H1 (cell line): ENCODE measurements around the gene ACER1. TPM values are rescaled to one million over a fixed set of nuclear protein-coding genes. Genes with fewer than 3 reads are reported as not detected.

Source experiments
- CTCF ChIA-PET: fragments of 300-600 bp; sonication (Branson Sonifier 250); formaldehyde crosslinking; loops from one replicate; lab custom pipeline; 2021; ENCODE audit not compliant: partially characterized antibody; lab: Charles Lee
- POLR2A ChIA-PET: fragments of 300-600 bp; sonication (Branson Sonifier 250); formaldehyde crosslinking; loops from one replicate; lab custom pipeline; 2021; ENCODE audit warnings: inconsistent platforms; ENCODE audit not compliant: partially characterized antibody; lab: Charles Lee
- DNase-seq, 2 experiments: peaks; one replicate each; pipeline versions ENCODE4 v3.0.0 to v3.0.0-alpha.2; 2010 to 2022; ENCODE audit warnings: low spot score in 2 of 2, low read depth in 1 of 2, mixed read lengths in 1 of 2
- FAIRE-seq: peaks from 2 replicates; lab custom pipeline; 2011; peaks lifted over from hg19 to GRCh38; lab: Jason Lieb, UNC
- H2AFZ ChIP-seq: 2 replicates; pipeline ENCODE4 v1.8.1; 2012; ENCODE audit warnings: low read length, inconsistent platforms
- H2AK5ac ChIP-seq: 2 replicates; pipeline ENCODE4 v1.6.1; 2013; ENCODE audit warnings: low read depth, low read length
- H2BK120ac ChIP-seq: replicated peaks from 2 replicates; pipeline ENCODE3; 2013; ENCODE audit warnings: low read depth, low read length, inconsistent platforms
- H2BK12ac ChIP-seq: 2 replicates; pipeline ENCODE4 v1.6.1; 2013; ENCODE audit warnings: low read depth, low read length
- H2BK15ac ChIP-seq: 2 replicates; pipeline ENCODE4 v1.6.1; 2013; ENCODE audit warnings: low read length
- H2BK20ac ChIP-seq: 2 replicates; pipeline ENCODE4 v1.6.1; 2013; ENCODE audit warnings: low read length
- H2BK5ac ChIP-seq: 2 replicates; pipeline ENCODE4 v1.6.1; 2013; ENCODE audit warnings: low read depth, low read length
- H3K14ac ChIP-seq: 2 replicates; pipeline ENCODE4 v1.6.1; 2013; ENCODE audit warnings: inconsistent platforms; ENCODE audit not compliant: insufficient read length
- H3K18ac ChIP-seq: 2 replicates; pipeline ENCODE4 v1.6.1; 2013; ENCODE audit warnings: low read length; ENCODE audit errors: extremely low read depth
- H3K23ac ChIP-seq: 2 replicates; pipeline ENCODE4 v1.6.1; 2013; ENCODE audit warnings: inconsistent platforms; ENCODE audit not compliant: insufficient read length
- H3K23me2 ChIP-seq: 2 replicates; pipeline ENCODE4 v1.6.1; 2013; ENCODE audit warnings: low read depth, low read length
- H3K27ac ChIP-seq: 2 replicates; pipeline ENCODE4 v1.6.1; 2011; ENCODE audit warnings: low read depth, low read length, inconsistent platforms
- H3K27me3 ChIP-seq, 4 experiments: replicated peaks in 1 of 4; 1 replicate in 1 of 4; 2 replicates in 3 of 4; pipeline versions ENCODE4 v1.6.1 to v1.8.1; 2011 to 2013; ENCODE audit warnings: low read length in 3 of 4, mild to moderate bottlenecking in 3 of 4, inconsistent platforms in 2 of 4, mixed read lengths in 2 of 4, moderate library complexity in 1 of 4; ENCODE audit not compliant: control insufficient read depth in 3 of 4, insufficient read depth in 3 of 4; ENCODE audit errors: extremely low read depth in 1 of 4
- H3K36me3 ChIP-seq, 4 experiments: 2 replicates each; pipeline versions ENCODE4 v1.6.1 to v1.8.1; 2011 to 2013; ENCODE audit warnings: mild to moderate bottlenecking in 4 of 4, low read length in 3 of 4, moderate library complexity in 2 of 4, control low read depth in 1 of 4, inconsistent platforms in 1 of 4; ENCODE audit not compliant: insufficient read depth in 4 of 4, control insufficient read depth in 2 of 4
- H3K4ac ChIP-seq: replicated peaks from 2 replicates; pipeline ENCODE3; 2013; ENCODE audit warnings: low read length, low read depth, mixed read lengths, inconsistent platforms; ENCODE audit not compliant: insufficient read length
- H3K4me1 ChIP-seq, 4 experiments: replicated peaks in 1 of 4; 1 replicate in 1 of 4; 2 replicates in 3 of 4; pipeline versions ENCODE4 v1.6.1 to v1.8.1; 2011 to 2013; ENCODE audit warnings: low read length in 3 of 4, inconsistent platforms in 2 of 4, mixed read lengths in 1 of 4; ENCODE audit not compliant: insufficient read depth in 4 of 4, control insufficient read depth in 3 of 4
- H3K4me2 ChIP-seq, 2 experiments: 2 replicates each; pipeline versions ENCODE4 v1.6.1 to v1.8.1; 2011 to 2013; ENCODE audit warnings: low read depth in 2 of 2, low read length in 2 of 2, control low read depth in 1 of 2, inconsistent platforms in 1 of 2, mild to moderate bottlenecking in 1 of 2; ENCODE audit not compliant: insufficient read depth in 1 of 2
- H3K4me3 ChIP-seq, 4 experiments: fragments of 200-600, 300-600 bp in 1 of 4; sonication (generic), shearing (Covaris generic), sonication (Bioruptor Twin) in 1 of 4; 2 replicates each; pipeline versions ENCODE4 v1.5.1 to v1.8.1; 2011 to 2016; ENCODE audit warnings: low read length in 4 of 4, low read depth in 3 of 4, control low read depth in 2 of 4, inconsistent platforms in 2 of 4, mild to moderate bottlenecking in 2 of 4, mixed read lengths in 1 of 4, moderate library complexity in 1 of 4; ENCODE audit not compliant: insufficient read depth in 2 of 4; ENCODE audit errors: extremely low read depth in 1 of 4
- H3K56ac ChIP-seq: replicated peaks from 2 replicates; pipeline ENCODE3; 2013; ENCODE audit warnings: low read depth, mild to moderate bottlenecking, mixed read lengths, low read length, inconsistent platforms; ENCODE audit not compliant: insufficient read length
- H3K79me1 ChIP-seq: 2 replicates; pipeline ENCODE4 v1.6.1; 2013; ENCODE audit warnings: low read depth, low read length, control low read depth
- H3K79me2 ChIP-seq, 2 experiments: 2 replicates each; pipeline versions ENCODE4 v1.6.1 to v1.8.1; 2012 to 2013; ENCODE audit warnings: low read length in 2 of 2, mild to moderate bottlenecking in 2 of 2, inconsistent platforms in 1 of 2; ENCODE audit not compliant: insufficient read depth in 2 of 2, control insufficient read depth in 1 of 2
- H3K9ac ChIP-seq, 4 experiments: replicated peaks in 1 of 4; 1 replicate in 1 of 4; 2 replicates in 3 of 4; pipeline versions ENCODE4 v1.6.1 to v1.8.1; 2011 to 2013; ENCODE audit warnings: low read depth in 3 of 4, low read length in 3 of 4, control low read depth in 2 of 4, mild to moderate bottlenecking in 2 of 4, moderate library complexity in 2 of 4, inconsistent platforms in 1 of 4; ENCODE audit errors: extremely low read depth in 1 of 4
- H3K9me3 ChIP-seq, 2 experiments: 2 replicates each; pipeline versions ENCODE4 v1.6.1 to v1.8.1; 2012 to 2013; ENCODE audit warnings: mild to moderate bottlenecking in 2 of 2, moderate library complexity in 2 of 2, control low read depth in 1 of 2, inconsistent platforms in 1 of 2, low read depth in 1 of 2, low read length in 1 of 2, mixed read lengths in 1 of 2; ENCODE audit not compliant: insufficient read depth in 2 of 2
- H4K20me1 ChIP-seq, 2 experiments: replicated peaks in 1 of 2; 2 replicates each; pipeline versions ENCODE3 to v1.8.1; 2011 to 2013; ENCODE audit warnings: inconsistent platforms in 2 of 2, low read length in 2 of 2, mild to moderate bottlenecking in 1 of 2; ENCODE audit not compliant: insufficient read depth in 2 of 2, control insufficient read depth in 1 of 2
- H4K5ac ChIP-seq: 2 replicates; pipeline ENCODE4 v1.6.1; 2013; ENCODE audit warnings: low read length, low read depth, mixed read lengths, inconsistent platforms; ENCODE audit not compliant: insufficient read length
- H4K8ac ChIP-seq: 2 replicates; pipeline ENCODE4 v1.8.0; 2013; ENCODE audit warnings: mild to moderate bottlenecking, moderate library complexity, low read length, inconsistent platforms; ENCODE audit not compliant: insufficient read depth; ENCODE audit errors: extremely low read depth
- H4K91ac ChIP-seq: replicated peaks from 2 replicates; pipeline ENCODE3; 2013; ENCODE audit warnings: low read length, mixed read lengths, inconsistent platforms; ENCODE audit not compliant: insufficient read length
- CREB1 ChIP-seq: IDR thresholded peaks from 2 replicates; pipeline ENCODE4 v1.6.1; 2012; ENCODE audit warnings: inconsistent platforms
- KDM4A ChIP-seq: IDR thresholded peaks from one replicate; pipeline ENCODE4 v1.7.1; 2012; ENCODE audit warnings: low read depth, mild to moderate bottlenecking, moderate library complexity, low read length, inconsistent platforms; ENCODE audit not compliant: severe bottlenecking
- TEAD4 ChIP-seq: IDR thresholded peaks from 2 replicates; pipeline ENCODE4 v1.6.1; 2012; ENCODE audit warnings: low read depth, low read length, inconsistent platforms, mixed read lengths
- ZNF274 ChIP-seq: IDR thresholded peaks from 2 replicates; pipeline ENCODE4 v1.7.0; 2012; ENCODE audit warnings: low read length, borderline replicate concordance; ENCODE audit errors: extremely low read depth
- WGBS, 2 experiments: shearing (Covaris generic) in 1 of 2; methylation state at CpG; one replicate each; pipeline versions ENCODE4 v1.1.6 to v1.1.7; 2013 to 2015; ENCODE audit warnings: low lambda C conversion rate in 2 of 2, mixed read lengths in 2 of 2, inconsistent platforms in 1 of 2, low coverage in 1 of 2, missing lambda C conversion rate in 1 of 2; ENCODE audit not compliant: insufficient replicate concordance in 2 of 2, insufficient coverage in 1 of 2, insufficient read length in 1 of 2; ENCODE audit errors: extremely low coverage in 1 of 2, missing lambda C conversion rate in 1 of 2; 5-methylcytosine and 5-hydroxymethylcytosine counted together
- polyA plus RNA-seq, 7 experiments: library from polyadenylated mRNA; depleted of rRNA in 3 of 7; stranded (reverse) in 5 of 7; unstranded in 2 of 7; fragments of >200 nt in 5 of 7; fragments of 200-250 nt in 2 of 7; gene quantifications; 1 replicate in 5 of 7; 2 replicates in 1 of 7; 4 replicates in 1 of 7; pipeline versions ENCODE4 v1.2.1 to v1.2.3, GENCODE V29; 2011 to 2013; ENCODE audit warnings: missing spikeins in 2 of 7, mixed read lengths in 2 of 7
- total RNA-seq: library from RNA; stranded (reverse); fragmentation: NEBNext Ultra II Directional; extraction: Animal tissue kit (Norgen Biotek cat#: 25700); gene quantifications from 2 replicates; pipeline ENCODE4 v1.2.1, GENCODE V29; 2021

Gene ACER1
- total and polyA plus RNA-seq, 2 of the 8 experiments (the other 6 are each of a cell fraction or from before 2014, with no cell fraction given), result 0.05 TPM; not detected in 1

- no peak overlapping the region for H4K91ac ChIP-seq
- TF ChIP-seq KDM4A (no peak), TEAD4 (no peak), ZNF274 (no peak), CREB1 (no peak)
- ChIA-PET CTCF (interaction anchor here (0.9 to 1.2 kb wide), 3 partner anchors 10 to 116 kb away, joined by 3 to 5 read pairs (median 4); no protein-coding TSS in a partner anchor), POLR2A (interaction anchor here (1.6 to 2.3 kb wide), 3 partner anchors 8 to 53 kb away, joined by 4 to 10 read pairs (median 5); partner anchors contain the start of genes ALKBH7 and PSPN)
- no peak overlapping the region for H3K18ac ChIP-seq
- H2AFZ ChIP-seq, result no peak overlapping the region
- H3K4me1 ChIP-seq, result peaks cover 0 to 2% (median 0%) of the 10 kb centered on the region in 4 experiments; a peak in 2 of 7 replicates
- WGBS, 2 experiments, result 89% methylated on average over 21 of the region's 21 CpGs; no CpG with 5 or more reads in 1 of the 2 experiments
- H3K4me2 ChIP-seq, result no peak overlapping the region
- no peak overlapping the region for H3K9ac ChIP-seq
- H3K9me3 ChIP-seq, result no peaks in the 10 kb centered on the region
- no peak overlapping the region for H2BK20ac ChIP-seq
- H2BK12ac ChIP-seq, result no peak overlapping the region
- H2BK5ac ChIP-seq, result no peak overlapping the region
- no peak overlapping the region for H3K4ac ChIP-seq
- no peak overlapping the region for H2BK15ac ChIP-seq
- no peak overlapping the region for H3K56ac ChIP-seq
- H4K8ac ChIP-seq, result no peak overlapping the region
- H3K23me2 ChIP-seq, result peaks cover 5% of the 10 kb centered on the region; the same call in 1 of the 2 replicates
- peaks cover 0 to 1% of the 10 kb centered on the region in 2 experiments for H4K20me1 ChIP-seq
- FAIRE-seq (no peak), DNase-seq (no peak)
- H3K27ac ChIP-seq, result no peak overlapping the region
- H3K79me1 ChIP-seq, result peaks cover 4% of the 10 kb centered on the region
- H3K23ac ChIP-seq, result no peak overlapping the region
- no peak overlapping the region for H3K4me3 ChIP-seq
- no peak overlapping the region for H4K5ac ChIP-seq
- no peaks in the 10 kb centered on the region for H3K27me3 ChIP-seq
- H3K14ac ChIP-seq, result no peak overlapping the region
- no peak overlapping the region for H2BK120ac ChIP-seq
- no peak overlapping the region for H2AK5ac ChIP-seq
- peaks cover 8 to 30% (median 21%) of the 10 kb centered on the region in 4 experiments; a peak in 6 of 8 replicates for H3K36me3 ChIP-seq
- peaks cover 0 to 6% of the 10 kb centered on the region in 2 experiments; a peak in 2 of 4 replicates for H3K79me2 ChIP-seq
Observed at GRCh38 chr19:6364353-6364752, 30.9 kb upstream of the ACER1 start.
